ENCODE data around the gene GNG3. TPM values are rescaled to one million over a fixed set of nuclear protein-coding genes. Genes with fewer than 3 reads are reported as not detected.

GNG3 gene
- total RNA-seq = not detected

DNA sequence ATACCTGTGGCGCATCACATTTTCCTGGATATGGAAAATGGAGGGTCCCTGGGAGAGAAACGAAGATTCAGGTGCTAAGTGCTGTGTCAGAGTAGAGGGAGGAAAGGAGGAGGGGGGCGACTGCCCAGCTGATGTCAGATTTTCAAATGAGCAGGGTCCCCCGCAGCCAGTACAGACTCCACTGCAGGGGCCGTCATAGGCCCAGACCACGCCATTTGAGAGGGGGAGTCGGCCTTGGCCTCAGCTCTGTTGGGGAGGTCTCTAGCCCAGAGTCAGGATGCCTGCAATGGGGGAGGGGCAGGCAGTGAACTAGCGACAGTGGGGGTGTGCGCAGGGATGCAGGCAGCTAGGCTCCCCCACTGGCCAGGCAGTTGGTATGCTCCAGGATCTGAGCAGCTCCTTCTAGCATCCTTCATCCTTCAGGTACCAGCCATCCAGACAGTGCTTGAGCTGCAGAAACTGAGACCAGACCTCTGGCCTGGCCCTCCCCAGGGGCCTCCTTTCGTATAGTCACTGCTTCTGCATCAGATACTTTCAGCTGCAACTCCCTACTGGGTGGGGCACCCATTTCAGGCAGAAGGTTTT lies at the start of gene GNG3, which contains the start of gene BSCL2:
Gene GNG3, plus strand, starts transcription at position 400 of the 585 bp plus-strand sequence. CDS start 620 bp downstream, outside the sequence.
Gene BSCL2, minus strand, starts transcription at position 148 of the 585 bp plus-strand sequence. CDS start 229 bp downstream, outside the sequence.

DNA sequence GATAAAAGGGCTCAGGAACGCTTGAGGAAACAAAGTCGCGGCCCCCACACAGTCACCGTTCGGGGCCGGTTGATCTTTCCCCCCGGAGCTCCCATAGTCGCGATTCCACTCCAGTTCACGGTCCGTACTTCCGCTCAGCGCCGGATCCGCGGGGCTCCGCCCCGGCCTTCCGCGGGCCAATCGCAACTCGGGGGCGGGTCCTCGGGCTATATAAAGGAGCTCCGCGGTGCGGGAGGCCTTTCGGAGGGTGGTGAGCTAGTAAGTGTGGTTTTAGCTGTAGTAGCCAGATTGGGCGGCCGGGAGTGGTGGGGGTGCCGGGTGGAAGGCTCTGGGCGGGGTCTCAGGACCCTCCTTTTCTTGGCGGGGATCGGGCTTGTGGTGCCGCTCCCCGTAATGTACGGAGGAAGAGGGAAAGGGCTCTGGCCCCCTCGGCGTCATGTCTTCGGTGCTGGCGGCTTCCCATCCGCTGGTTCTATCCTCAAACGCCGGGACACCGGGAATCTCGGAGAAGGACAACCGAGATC lies 42.3 kb upstream of the GNG3 start, which contains the start of the genes C11orf98 and CSKMT:
Gene C11orf98, minus strand, starts transcription at position 136 of the 524 bp plus-strand sequence. Its CDS starts 41 bp downstream, at position 95.
Gene CSKMT, plus strand, starts transcription at position 238 of the 524 bp plus-strand sequence. CDS start 568 bp downstream, outside the sequence.

DNA sequence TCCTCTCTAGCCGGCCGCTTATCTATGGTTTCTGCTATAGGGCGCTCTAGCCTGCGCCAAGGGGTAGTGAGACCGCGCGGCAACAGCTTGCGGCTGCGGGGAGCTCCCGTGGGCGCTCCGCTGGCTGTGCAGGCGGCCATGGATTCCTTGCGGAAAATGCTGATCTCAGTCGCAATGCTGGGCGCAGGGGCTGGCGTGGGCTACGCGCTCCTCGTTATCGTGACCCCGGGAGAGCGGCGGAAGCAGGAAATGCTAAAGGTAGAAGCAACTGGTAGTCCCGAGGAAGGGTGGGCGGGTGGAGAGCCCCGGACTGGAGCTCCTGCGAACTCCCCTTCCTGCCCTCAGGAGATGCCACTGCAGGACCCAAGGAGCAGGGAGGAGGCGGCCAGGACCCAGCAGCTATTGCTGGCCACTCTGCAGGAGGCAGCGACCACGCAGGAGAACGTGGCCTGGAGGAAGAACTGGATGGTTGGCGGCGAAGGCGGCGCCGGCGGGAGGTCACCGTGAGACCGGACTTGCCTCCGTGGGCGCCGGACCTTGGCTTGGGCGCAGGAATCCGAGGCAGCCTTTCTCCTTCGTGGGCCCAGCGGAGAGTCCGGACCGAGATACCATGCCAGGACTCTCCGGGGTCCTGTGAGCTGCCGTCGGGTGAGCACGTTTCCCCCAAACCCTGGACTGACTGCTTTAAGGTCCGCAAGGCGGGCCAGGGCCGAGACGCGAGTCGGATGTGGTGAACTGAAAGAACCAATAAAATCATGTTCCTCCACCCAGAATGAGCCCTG lies 35.7 kb upstream of the GNG3 start, which contains the start of the genes LBHD1 and UQCC3:
Gene LBHD1, minus strand, starts transcription at position 660 of the 782 bp plus-strand sequence. CDS start 2,236 bp downstream, outside the sequence.
Gene UQCC3, plus strand, starts transcription at position 66 of the 782 bp plus-strand sequence. Its CDS starts 73 bp downstream, at position 139.

DNA sequence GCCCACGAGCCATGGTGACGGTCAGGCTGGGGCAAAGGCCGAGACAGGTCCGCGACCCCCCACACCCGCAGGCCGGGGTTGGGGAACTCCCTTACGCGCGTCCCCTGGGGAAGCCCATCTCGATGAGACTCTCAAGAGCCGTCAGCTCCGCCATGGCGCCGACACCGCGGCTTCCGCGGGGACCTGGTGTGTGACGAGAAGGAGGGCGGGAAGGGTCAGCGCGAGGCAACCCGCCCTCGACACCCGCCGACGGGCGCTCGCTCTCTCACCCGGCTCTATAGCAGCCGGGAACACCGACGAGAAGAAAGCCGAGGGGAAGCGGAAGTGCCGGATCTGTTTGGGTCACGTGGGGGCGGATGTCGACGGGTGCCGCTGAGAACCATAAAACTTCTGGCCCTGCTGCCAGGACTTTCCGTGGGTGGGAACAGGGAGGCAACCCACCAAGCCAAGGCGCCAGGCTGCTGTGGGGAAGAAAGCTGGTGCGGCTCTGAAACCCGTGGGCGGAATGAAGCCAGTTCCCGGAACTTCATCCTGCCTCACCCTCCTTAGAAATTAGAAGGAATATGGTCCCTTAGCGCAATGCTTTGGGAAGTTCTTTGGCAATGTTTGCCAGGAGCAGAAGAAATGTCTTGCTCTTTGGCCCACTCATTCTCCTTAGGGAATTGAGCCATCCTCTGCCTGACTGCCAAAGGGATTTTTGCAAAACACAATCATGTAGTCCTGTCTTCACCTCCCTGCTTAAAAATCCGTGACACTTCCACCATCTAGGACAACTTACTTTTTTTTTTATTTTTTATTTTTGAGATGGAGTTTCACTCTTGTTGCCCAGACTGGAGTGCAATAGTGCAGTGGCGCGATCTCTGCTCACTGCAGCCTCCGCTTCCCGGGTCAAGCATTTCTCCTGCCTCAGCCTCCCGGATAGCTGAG lies 28.4 kb upstream of the GNG3 start, which contains the start of gene UBXN1:
Gene UBXN1, minus strand, starts transcription at position 304 of the 927 bp plus-strand sequence. Its CDS starts 150 bp downstream, at position 154.

DNA sequence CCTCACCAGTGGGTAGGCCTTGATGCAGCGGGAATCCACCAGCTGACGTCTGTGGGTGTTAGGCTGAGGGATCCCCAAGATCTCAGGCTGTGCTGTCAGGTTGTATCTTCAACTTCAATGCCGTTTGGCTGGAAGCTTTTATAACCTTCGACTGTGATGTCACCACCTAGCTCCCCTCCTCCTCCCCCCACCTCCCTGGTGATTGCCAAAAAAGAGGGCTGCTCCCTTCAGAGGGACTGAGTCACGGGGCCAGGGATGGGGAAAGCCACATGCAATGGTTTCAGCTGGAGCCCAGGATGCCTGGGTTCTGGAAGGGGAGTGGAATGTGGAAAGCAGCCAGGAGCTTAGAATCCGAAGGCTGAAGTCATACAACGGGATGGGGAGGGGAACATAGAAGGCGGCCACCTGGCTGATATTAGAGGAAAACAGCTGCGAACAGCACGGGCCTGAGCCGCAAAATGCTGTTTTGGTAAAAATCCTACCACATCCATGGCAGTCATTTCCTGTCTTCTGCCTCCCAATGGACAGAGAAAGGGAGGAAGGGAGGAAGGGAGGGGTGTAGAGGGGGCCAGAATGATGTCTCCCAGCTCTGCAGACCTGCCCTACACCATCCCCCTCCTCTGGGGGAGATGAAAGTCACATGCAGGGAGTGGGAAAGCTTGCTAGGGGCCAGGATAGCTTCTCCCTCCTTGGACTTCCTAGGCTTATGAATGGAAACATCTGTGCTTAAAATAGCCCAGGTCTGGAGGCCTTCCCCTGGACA lies 17.9 kb upstream of the GNG3 start, which contains the start of gene LRRN4CL:
Gene LRRN4CL, minus strand, starts transcription at position 110 of the 763 bp plus-strand sequence. CDS start 1,022 bp downstream, outside the sequence.

DNA sequence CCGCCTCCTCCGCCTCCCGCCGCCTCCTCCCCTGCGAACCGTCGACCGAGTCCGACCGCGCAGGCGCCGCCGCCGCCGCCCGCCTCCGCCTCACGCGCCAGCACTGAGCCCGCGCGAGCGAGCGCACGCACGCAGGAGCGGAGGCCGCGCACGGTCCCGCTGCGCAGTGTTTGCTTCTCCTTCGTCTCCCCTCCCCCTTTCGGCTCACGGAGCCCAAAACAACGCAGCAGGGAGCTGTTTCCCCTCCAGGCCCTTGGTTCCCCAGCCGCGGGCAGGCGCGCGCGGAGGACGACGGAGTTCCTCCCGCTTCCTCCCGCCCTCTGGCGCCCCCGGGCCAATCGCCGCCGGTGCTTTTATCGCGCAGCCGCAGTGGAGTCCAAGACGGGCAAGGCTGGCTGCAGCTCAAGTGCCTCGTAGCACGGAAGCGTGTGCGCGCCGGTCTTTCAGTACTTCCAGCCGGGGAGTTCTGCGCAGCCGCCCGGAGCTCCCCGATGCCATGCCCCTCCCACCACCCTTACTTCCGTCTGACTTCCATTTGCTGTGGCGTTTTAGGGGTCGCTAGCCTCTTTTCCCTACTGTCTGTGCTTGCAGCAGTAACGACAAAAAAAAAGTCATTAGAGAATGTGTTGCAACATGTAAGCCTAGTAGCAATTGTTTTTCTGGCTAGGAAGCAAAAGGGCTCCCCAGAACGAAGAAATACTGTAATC lies 19.8 kb downstream of the GNG3 start, which contains the start of gene HNRNPUL2:
Gene HNRNPUL2, minus strand, starts transcription at position 293 of the 707 bp plus-strand sequence. CDS start 301 bp downstream, outside the sequence.

DNA sequence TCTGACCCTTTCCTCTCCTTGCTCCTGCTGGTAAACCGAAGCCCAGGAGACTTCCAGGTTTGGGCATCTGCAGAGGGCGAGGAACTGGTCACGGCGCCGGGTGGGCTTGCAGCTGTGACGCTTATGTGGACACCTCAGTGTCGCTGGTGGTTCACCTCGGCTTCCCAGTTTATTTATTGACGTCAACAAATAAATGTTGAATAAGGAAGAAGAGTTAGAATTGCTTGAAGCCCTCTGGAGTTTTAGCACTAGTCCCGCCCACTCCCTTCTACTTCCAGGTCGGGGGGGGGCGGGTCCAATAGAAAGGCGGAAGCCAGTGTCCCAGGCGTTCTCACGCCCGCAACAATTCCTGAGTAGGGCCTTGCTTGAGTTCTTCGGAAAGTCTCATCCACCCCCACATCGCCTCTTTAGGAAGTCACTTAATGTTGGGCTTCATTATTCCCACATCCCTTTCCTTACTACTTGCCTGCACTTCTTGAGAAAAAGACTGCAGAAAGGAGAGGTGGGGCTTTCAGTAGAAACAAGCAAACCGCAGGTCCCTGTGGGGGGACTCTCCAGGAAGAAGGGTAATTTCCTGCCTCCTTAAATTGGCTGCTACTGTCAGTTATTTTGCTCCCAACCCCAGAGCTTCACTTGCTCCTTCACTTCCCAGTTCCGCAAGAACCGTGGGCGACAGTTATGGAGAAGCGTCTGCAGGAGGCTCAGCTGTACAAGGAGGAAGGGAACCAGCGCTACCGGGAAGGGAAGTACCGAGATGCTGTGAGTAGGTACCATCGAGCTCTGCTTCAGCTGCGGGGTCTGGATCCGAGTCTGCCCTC lies 20.9 kb downstream of the GNG3 start, which contains the start of gene TTC9C:
Gene TTC9C, plus strand, starts transcription at position 316 of the 818 bp plus-strand sequence. Its CDS starts 363 bp downstream, at position 679.

DNA sequence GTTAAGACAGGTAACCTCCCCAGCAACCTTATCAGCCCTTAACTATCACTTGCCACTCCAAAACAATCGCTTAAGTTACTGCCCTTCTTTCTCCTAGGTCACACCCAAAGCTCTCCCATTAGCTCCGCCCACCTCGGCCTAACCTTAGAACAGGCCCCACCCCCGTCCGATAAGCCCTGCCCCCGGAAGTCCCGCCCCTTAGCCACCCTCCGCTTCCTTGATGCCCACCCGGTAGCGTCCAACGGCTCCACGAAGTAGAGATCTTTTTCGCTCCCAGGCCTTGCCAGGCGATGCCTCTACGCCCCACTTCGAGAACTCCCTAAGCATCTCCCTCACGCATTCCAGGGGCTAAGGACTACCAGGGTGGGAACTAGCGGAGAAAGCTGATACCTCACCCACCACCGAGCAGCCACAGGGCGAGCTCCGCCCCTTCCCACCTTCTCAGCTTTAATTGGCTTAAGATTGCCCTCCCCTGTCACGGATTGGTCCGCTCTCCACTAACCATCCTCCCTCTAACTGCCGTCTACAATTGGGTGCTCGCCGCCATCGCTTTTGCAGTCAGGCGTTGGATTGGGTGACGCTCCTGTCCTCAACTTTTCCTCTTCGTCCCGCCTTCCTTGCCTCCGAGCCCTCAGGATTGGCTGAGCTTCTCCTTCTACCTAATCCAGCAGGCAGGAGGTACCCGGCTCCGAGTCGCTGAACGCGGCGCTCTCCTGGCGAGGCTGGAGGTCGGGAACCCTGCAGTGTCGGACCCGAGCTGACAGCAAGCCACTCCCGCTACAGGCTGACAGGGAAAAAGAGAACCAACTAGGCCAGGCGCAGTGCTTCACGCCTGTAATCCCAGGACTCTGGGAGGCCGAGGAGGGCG lies 46.5 kb downstream of the GNG3 start, which contains the start of gene ZBTB3:
Gene ZBTB3, minus strand, starts transcription at position 425 of the 868 bp plus-strand sequence. CDS start 496 bp downstream, outside the sequence.

Other genes with a start within 250 kb of the GNG3 start
- 100 to 1,000 TPM in 1 of 2 experiments, 10 to 100 TPM in 1; 96.0 to 111 TPM for gene AHNAK, start 160.9 kb upstream of the GNG3 start, total RNA-seq
- 1,000 to 10,000 TPM; 1,877 to 1,888 TPM for gene EEF1G, start 133.8 kb upstream of the GNG3 start, total RNA-seq
- gene TUT1, start 116.2 kb upstream of the GNG3 start, total RNA-seq = 10 to 100 TPM; 26.2 to 28.2 TPM
- 100 to 1,000 TPM; 208 to 223 TPM for gene MTA2, start 105.8 kb upstream of the GNG3 start, total RNA-seq
- 100 to 1,000 TPM; 133 to 139 TPM for gene EML3, start 94.9 kb upstream of the GNG3 start, total RNA-seq
- 1 to 10 TPM; 1.1 to 1.7 TPM for gene ROM1, start 94.4 kb upstream of the GNG3 start, total RNA-seq
- gene B3GAT3, start 85.7 kb upstream of the GNG3 start, total RNA-seq = 10 to 100 TPM; 70.9 to 73.2 TPM
- 100 to 1,000 TPM; 297 to 300 TPM for gene GANAB, start 61.1 kb upstream of the GNG3 start, total RNA-seq
- gene INTS5, start 54.4 kb upstream of the GNG3 start, total RNA-seq = 10 to 100 TPM; 31.4 to 32.4 TPM
- 10 to 100 TPM; 83.3 to 83.8 TPM for gene C11orf98, start 42.5 kb upstream of the GNG3 start, total RNA-seq
- 10 to 100 TPM; 12.8 to 14.2 TPM for gene CSKMT, start 42.4 kb upstream of the GNG3 start, total RNA-seq
- gene UQCC3, start 36.0 kb upstream of the GNG3 start, total RNA-seq = 1 to 10 TPM; 6.2 to 8.1 TPM
- gene LBHD1, start 35.4 kb upstream of the GNG3 start, total RNA-seq = 10 to 100 TPM; 26.5 to 28.9 TPM
- 100 to 1,000 TPM; 157 to 162 TPM for gene UBXN1, start 28.6 kb upstream of the GNG3 start, total RNA-seq
- under 1 TPM; 0.14 to 0.35 TPM for gene LRRN4CL, start 18.1 kb upstream of the GNG3 start, total RNA-seq
- 10 to 100 TPM; 26.6 to 33.7 TPM for gene BSCL2, start 252 bp upstream of the GNG3 start, total RNA-seq
- gene HNRNPUL2, start 19.8 kb downstream of the GNG3 start, total RNA-seq = 10 to 100 TPM; 60.2 to 63.0 TPM
- gene TTC9C, start 20.8 kb downstream of the GNG3 start, total RNA-seq = 10 to 100 TPM; 42.4 to 43.6 TPM
- gene ZBTB3, start 46.5 kb downstream of the GNG3 start, total RNA-seq = 10 to 100 TPM; 14.8 to 17.8 TPM
- gene POLR2G, start 53.9 kb downstream of the GNG3 start, total RNA-seq = 10 to 100 TPM; 84.5 to 93.5 TPM
- 10 to 100 TPM; 21.3 to 22.1 TPM for gene TAF6L, start 63.7 kb downstream of the GNG3 start, total RNA-seq
- gene TMEM179B, start 79.7 kb downstream of the GNG3 start, total RNA-seq = 10 to 100 TPM; 45.4 to 45.5 TPM
- gene TMEM223, start 84.3 kb downstream of the GNG3 start, total RNA-seq = 10 to 100 TPM; 19.1 to 21.5 TPM
- 100 to 1,000 TPM; 101 to 104 TPM for gene NXF1, start 97.8 kb downstream of the GNG3 start, total RNA-seq
- gene STX5, start 124.4 kb downstream of the GNG3 start, total RNA-seq = 10 to 100 TPM; 43.5 to 43.8 TPM
- gene TEX54, start 125.2 kb downstream of the GNG3 start, total RNA-seq = not detected
- 10 to 100 TPM; 64.7 to 71.4 TPM for gene WDR74, start 131.9 kb downstream of the GNG3 start, total RNA-seq
- 100 to 1,000 TPM; 150 to 157 TPM for gene SLC3A2, start 173.2 kb downstream of the GNG3 start, total RNA-seq
- not detected for gene CHRM1, start 213.7 kb downstream of the GNG3 start, total RNA-seq

Data from activated naive CD4-positive, alpha-beta T cell treated with anti-CD3 and anti-CD28 coated beads, Interleukin-2, amount 10 ng/mL, durations not matched to agents 5 hours and 36 hours (primary cell).